Small intestine (tissue), 7 donors: ENCODE data around the gene KIF20B. TPM values are rescaled to one million over a fixed set of nuclear protein-coding genes. Genes with fewer than 3 reads are reported as not detected.
A peak's percentile ranks its signal among the peaks of the same experiment; 100 is the strongest.

ENCODE experiments used
- DNase-seq, 2 donors: peaks; one replicate each; pipeline versions ENCODE4 v3.0.0 to v3.0.0-alpha.2; 2013
- FAIRE-seq: peaks from 2 replicates; lab custom pipeline; 2012; peaks lifted over from hg19 to GRCh38; lab: Jason Lieb, UNC
- H3K27ac ChIP-seq, 3 donors: one replicate each; pipeline ENCODE4 v1.5.1; 2013; ENCODE audit warnings: low read length in 2 of 3, mild to moderate bottlenecking in 2 of 3, control low read depth in 1 of 3, inconsistent platforms in 1 of 3, low read depth in 1 of 3, moderate library complexity in 1 of 3
- H3K27me3 ChIP-seq, 3 donors: one replicate each; pipeline ENCODE4 v1.6.1; 2013; ENCODE audit warnings: low read length in 3 of 3, inconsistent platforms in 1 of 3; ENCODE audit not compliant: control insufficient read depth in 3 of 3, insufficient read depth in 3 of 3
- H3K36me3 ChIP-seq, 3 donors: one replicate each; pipeline ENCODE4 v1.6.1; 2013; ENCODE audit warnings: low read length in 3 of 3, inconsistent platforms in 1 of 3, low read depth in 1 of 3, mild to moderate bottlenecking in 1 of 3, moderate library complexity in 1 of 3; ENCODE audit not compliant: control insufficient read depth in 3 of 3, insufficient read depth in 2 of 3
- H3K4me1 ChIP-seq, 3 donors: one replicate each; pipeline ENCODE4 v1.6.1; 2013; ENCODE audit warnings: low read length in 2 of 3, inconsistent platforms in 1 of 3, low read depth in 1 of 3, mild to moderate bottlenecking in 1 of 3, moderate library complexity in 1 of 3; ENCODE audit not compliant: control insufficient read depth in 3 of 3, insufficient read depth in 2 of 3
- H3K4me3 ChIP-seq, 3 donors: one replicate each; pipeline ENCODE4 v1.5.1; 2013; ENCODE audit warnings: low read length in 3 of 3, control low read depth in 1 of 3, inconsistent platforms in 1 of 3, low read depth in 1 of 3, mild to moderate bottlenecking in 1 of 3, moderate library complexity in 1 of 3
- H3K9me3 ChIP-seq, 2 donors: one replicate each; pipeline ENCODE4 v1.6.1; 2013; ENCODE audit warnings: low read depth in 1 of 2, low read length in 1 of 2; ENCODE audit not compliant: control insufficient read depth in 2 of 2, insufficient read depth in 1 of 2
- WGBS, 3 donors: extraction: QIAGEN DNeasy Blood & Tissue Kit; methylation state at CpG; one replicate each; pipeline ENCODE4 v1.1.7; 2013; 5-methylcytosine and 5-hydroxymethylcytosine counted together
- polyA plus RNA-seq, 4 donors: library from polyadenylated mRNA; stranded (reverse) in 3 of 4; unstranded in 1 of 4; fragments of 200-250 nt in 3 of 4; fragments of 120-200 nt in 1 of 4; gene quantifications; one replicate each; pipeline versions ENCODE4 v1.2.1 to v1.2.3, GENCODE V29; 2013
- donor health status: healthy with polysubstance abuse.
- donor health status: control.
- donor health status: control.
- donor health status: Bipolar disorder and iron deficiency.
- donor health status: healthy.

The KIF20B gene
- polyA plus RNA-seq, 4 donors: 1.6 to 9.1 (median 3.9) TPM

- Histone ChIP-seq H3K9me3 (no peaks in the 10 kb centered on the region), H3K36me3 (peaks cover 0 to 3% (median 1%) of the 10 kb centered on the region in 3 donors), H3K27me3 (no peaks in the 10 kb centered on the region), H3K4me1 (no peaks in the 10 kb centered on the region), H3K4me3 (no peak overlapping the region), H3K27ac (no peak overlapping the region)
- DNase-seq: no peak
- no peak for FAIRE-seq
- 89 to 95% (median 90%) methylated on average over 3 of the region's 3 CpGs for WGBS, 3 donors
Measured at GRCh38 chr10:89734616-89735015, 33.2 kb downstream of the KIF20B start.

GRCh38 chr10:89738551-89739209 lies 37.3 kb downstream of the KIF20B start:
- peak overlapping the region in 1 of 3 donors; percentile 15 for H3K4me3 ChIP-seq
- 19 to 52% (median 38%) methylated on average over 2 of the region's 2 CpGs for WGBS, 3 donors
- H3K4me1 ChIP-seq: no peaks in the 10 kb centered on the region
- peak overlapping the region in 1 of 3 donors; percentile 20 for H3K27ac ChIP-seq
- H3K9me3 ChIP-seq: no peaks in the 10 kb centered on the region
- no peaks in the 10 kb centered on the region for H3K27me3 ChIP-seq
- H3K36me3 ChIP-seq: peaks cover 0 to 4% (median 0%) of the 10 kb centered on the region in 3 donors
- FAIRE-seq: peak; percentile 89
- peak; percentile 39 to 68 for DNase-seq

GRCh38 chr10:89741126-89741762 lies 39.9 kb downstream of the KIF20B start:
- Histone ChIP-seq H3K9me3 (no peaks in the 10 kb centered on the region), H3K4me3 (no peak overlapping the region), H3K36me3 (peaks cover 0 to 10% (median 5%) of the 10 kb centered on the region in 3 donors), H3K27ac (no peak overlapping the region), H3K27me3 (no peaks in the 10 kb centered on the region), H3K4me1 (no peaks in the 10 kb centered on the region)
- peak in 1 of 2 donors; percentile 6 for DNase-seq
- 90 to 95% (median 93%) methylated on average over 4 of the region's 4 CpGs for WGBS, 3 donors
- no peak for FAIRE-seq

- no peak overlapping the region for H3K4me3 ChIP-seq
- H3K9me3 ChIP-seq: no peaks in the 10 kb centered on the region
- 41 to 91% (median 91%) methylated on average over 1 of the region's 1 CpG for WGBS, 3 donors
- DNase-seq (no peak), FAIRE-seq (no peak)
- H3K4me1 ChIP-seq: no peaks in the 10 kb centered on the region
- H3K36me3 ChIP-seq: peaks cover 2 to 10% (median 8%) of the 10 kb centered on the region in 3 donors
- no peaks in the 10 kb centered on the region for H3K27me3 ChIP-seq
- no peak overlapping the region for H3K27ac ChIP-seq
Measured at GRCh38 chr10:89744026-89744425, 42.6 kb downstream of the KIF20B start.

GRCh38 chr10:89745903-89746302 lies 44.5 kb downstream of the KIF20B start:
- DNase-seq (no peak), FAIRE-seq (no peak)
- Histone ChIP-seq H3K27me3 (no peaks in the 10 kb centered on the region), H3K9me3 (no peaks in the 10 kb centered on the region), H3K4me1 (no peaks in the 10 kb centered on the region), H3K4me3 (no peak overlapping the region), H3K27ac (no peak overlapping the region), H3K36me3 (peaks cover 2 to 8% (median 8%) of the 10 kb centered on the region in 3 donors)
- WGBS, 3 donors: 92 to 99% (median 95%) methylated on average over 7 of the region's 7 CpGs

- Histone ChIP-seq H3K27me3 (no peaks in the 10 kb centered on the region), H3K27ac (no peak overlapping the region), H3K4me3 (no peak overlapping the region), H3K9me3 (no peaks in the 10 kb centered on the region), H3K4me1 (no peaks in the 10 kb centered on the region), H3K36me3 (peaks cover 2 to 12% (median 6%) of the 10 kb centered on the region in 3 donors)
- 78 to 97% (median 91%) methylated on average over 1 of the region's 1 CpG for whole genome bisulfite sequencing, 3 donors
- FAIRE-seq (no peak), DNase-seq (no peak)
Measured at GRCh38 chr10:89750441-89750840, 49.1 kb downstream of the KIF20B start.

GRCh38 chr10:89755374-89755773 lies 54.0 kb downstream of the KIF20B start:
- WGBS, 3 donors: 89 to 96% (median 90%) methylated on average over 2 of the region's 2 CpGs

GRCh38 chr10:89759531-89759930 lies 58.1 kb downstream of the KIF20B start:
- Histone ChIP-seq H3K4me3 (no peak overlapping the region), H3K27ac (no peak overlapping the region), H3K9me3 (no peaks in the 10 kb centered on the region), H3K4me1 (no peaks in the 10 kb centered on the region), H3K36me3 (peaks cover 0 to 7% (median 6%) of the 10 kb centered on the region in 3 donors), H3K27me3 (no peaks in the 10 kb centered on the region)
- no peak for FAIRE-seq
- WGBS, 3 donors: 93 to 95% (median 93%) methylated on average over 1 of the region's 1 CpG
- no peak for DNase-seq

More at GRCh38 chr10:89755374-89755773, 54.0 kb downstream of the KIF20B start:
- no peak for FAIRE-seq
- no peak for DNase-seq
- no peaks in the 10 kb centered on the region for H3K27me3 ChIP-seq
- H3K27ac ChIP-seq: no peak overlapping the region
- H3K9me3 ChIP-seq: no peaks in the 10 kb centered on the region
- H3K4me1 ChIP-seq: no peaks in the 10 kb centered on the region
- peaks cover 0 to 7% (median 3%) of the 10 kb centered on the region in 3 donors for H3K36me3 ChIP-seq
- H3K4me3 ChIP-seq: no peak overlapping the region
